ENCODE results near the gene BAD.

DNA sequence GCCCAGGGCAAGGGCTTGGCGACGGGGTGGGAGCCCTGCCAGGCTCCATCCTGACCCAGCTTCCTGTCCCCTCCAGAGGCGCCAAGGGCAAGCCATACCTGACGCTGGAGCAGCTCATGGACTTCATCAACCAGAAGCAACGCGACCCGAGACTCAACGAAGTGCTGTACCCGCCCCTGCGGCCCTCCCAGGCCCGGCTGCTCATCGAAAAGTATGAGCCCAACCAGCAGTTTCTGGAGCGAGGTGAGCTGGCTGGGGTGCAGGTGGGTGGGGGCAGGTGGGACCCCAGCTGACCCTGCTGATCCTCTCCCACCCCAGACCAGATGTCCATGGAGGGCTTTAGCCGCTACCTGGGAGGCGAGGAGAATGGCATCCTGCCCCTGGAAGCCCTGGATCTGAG is 28.2 kb downstream of the BAD start:
- TF ChIP-seq SIN3A (IDR thresholded peaks at IDR 0.05; ENCODE audit: borderline replicate concordance, insufficient read depth, low read length) (no peak), FOXP2 (optimal IDR thresholded peaks at IDR 0.05; ENCODE audit: borderline replicate concordance, extremely low read depth, extremely low read length, insufficient read depth) (no peak), TAF1 (IDR thresholded peaks at IDR 0.05; ENCODE audit: borderline replicate concordance, insufficient read depth, low read length) (no peak), POLR2AphosphoS5 (IDR thresholded peaks at IDR 0.05; ENCODE audit: low read depth, low read length) (no peak)

All from PFSK-1 (cell line).